ENCODE measurements around the gene CAMK4. TPM values are rescaled to one million over a fixed set of nuclear protein-coding genes. Genes with fewer than 3 reads are reported as not detected.

CAMK4 gene
- total RNA-seq, 1 experiment from 2014 or later: not detected

- intact Hi-C loops (cut with micrococcal nuclease; ENCODE audit: unreplicated experiment): no loop called here
- Histone ChIP-seq H3K27ac (no peak overlapping the region), H3K9me2 (ENCODE audit: insufficient read depth) (no peaks in the 10 kb centered on the region), H3K27me3 (ENCODE audit: insufficient read depth, low read depth) (no peaks in the 10 kb centered on the region), H3F3A (ENCODE audit: insufficient read depth, low read depth) (no peaks in the 10 kb centered on the region), H3K4me3 (no peak overlapping the region), H4K20me1 (ENCODE audit: insufficient read depth) (no peaks in the 10 kb centered on the region), H3K9me3 (ENCODE audit: insufficient read depth, low read depth) (no peaks in the 10 kb centered on the region), H3K36me3 (ENCODE audit: low read depth) (no peaks in the 10 kb centered on the region), H3K79me2 (ENCODE audit: low read depth) (no peaks in the 10 kb centered on the region), H3K4me1 (replicated peaks; ENCODE audit: insufficient read depth) (no peaks in the 10 kb centered on the region), H2AFZ (no peak overlapping the region), H3K4me2 (no peak overlapping the region)
- BruUV-seq (replicated peaks): no TSS peak
- DNase-seq: no peak
- TF ChIP-seq CTCF (conservative IDR thresholded peaks at IDR 0.05) (no peak), EZH2 (IDR thresholded peaks at IDR 0.05; ENCODE audit: low read depth) (no peak)
- POLR2A ChIA-PET (ENCODE audit: unreplicated experiment): no interaction called here
- CTCF ChIA-PET: no interaction called here
Measured at GRCh38 chr5:111387361-111387760, 163.2 kb downstream of the CAMK4 start.

GRCh38 chr5:111389390-111390082, 165.4 kb downstream of the CAMK4 start:
- no peak overlapping the region for H3K4me2 ChIP-seq
- intact Hi-C loops (cut with micrococcal nuclease; ENCODE audit: unreplicated experiment): no loop called here
- H2AFZ ChIP-seq: no peak overlapping the region

GRCh38 chr5:111392181-111392580, 168.0 kb downstream of the CAMK4 start:
- Histone ChIP-seq H3K36me3 (ENCODE audit: low read depth) (no peaks in the 10 kb centered on the region), H3K4me2 (no peak overlapping the region), H3K79me2 (ENCODE audit: low read depth) (no peaks in the 10 kb centered on the region), H3K4me1 (replicated peaks; ENCODE audit: insufficient read depth) (no peaks in the 10 kb centered on the region), H3K9me3 (ENCODE audit: insufficient read depth, low read depth) (no peaks in the 10 kb centered on the region), H3K27me3 (ENCODE audit: insufficient read depth, low read depth) (no peaks in the 10 kb centered on the region), H2AFZ (no peak overlapping the region), H4K20me1 (ENCODE audit: insufficient read depth) (no peaks in the 10 kb centered on the region), H3K9me2 (ENCODE audit: insufficient read depth) (no peaks in the 10 kb centered on the region), H3K4me3 (no peak overlapping the region), H3K27ac (no peak overlapping the region), H3F3A (ENCODE audit: insufficient read depth, low read depth) (no peaks in the 10 kb centered on the region)
- ChIA-PET POLR2A (ENCODE audit: unreplicated experiment) (no interaction called here), CTCF (no interaction called here)
- no peak for TF ChIP-seq EZH2 (IDR thresholded peaks at IDR 0.05; ENCODE audit: low read depth)
- no peak for TF ChIP-seq CTCF (conservative IDR thresholded peaks at IDR 0.05)
- BruUV-seq (replicated peaks): no TSS peak
- intact Hi-C loops (cut with micrococcal nuclease; ENCODE audit: unreplicated experiment): no loop called here
- no peak for DNase-seq

More at GRCh38 chr5:111389390-111390082, 165.4 kb downstream of the CAMK4 start:
- no peak overlapping the region for H3K4me3 ChIP-seq
- no peak overlapping the region for H3K27ac ChIP-seq
- ChIA-PET POLR2A (ENCODE audit: unreplicated experiment) (no interaction called here), CTCF (no interaction called here)
- no peaks in the 10 kb centered on the region for H3K9me2 ChIP-seq (ENCODE audit: insufficient read depth)
- H3F3A ChIP-seq (ENCODE audit: insufficient read depth, low read depth): no peaks in the 10 kb centered on the region
- H3K9me3 ChIP-seq (ENCODE audit: insufficient read depth, low read depth): no peaks in the 10 kb centered on the region
- DNase-seq: no peak
- no peaks in the 10 kb centered on the region for H3K79me2 ChIP-seq (ENCODE audit: low read depth)
- H3K27me3 ChIP-seq (ENCODE audit: insufficient read depth, low read depth): no peaks in the 10 kb centered on the region
- no peaks in the 10 kb centered on the region for H4K20me1 ChIP-seq (ENCODE audit: insufficient read depth)
- TF ChIP-seq CTCF (conservative IDR thresholded peaks at IDR 0.05): no peak
- no peak for TF ChIP-seq EZH2 (IDR thresholded peaks at IDR 0.05; ENCODE audit: low read depth)
- BruUV-seq (replicated peaks): no TSS peak
- no peaks in the 10 kb centered on the region for H3K36me3 ChIP-seq (ENCODE audit: low read depth)
- H3K4me1 ChIP-seq (replicated peaks; ENCODE audit: insufficient read depth): no peaks in the 10 kb centered on the region

All from PC-9 (cell line).